ENCODE results near the gene GLDC. TPM values are rescaled to one million over a fixed set of nuclear protein-coding genes. Genes with fewer than 3 reads are reported as not detected.
"Not testable (repeated sequence)": the region's sequence is repeated elsewhere in the genome, so short reads cannot be mapped to it uniquely, and the experiment has no call there.

The GLDC gene
- 1 to 10 TPM; 4.2 to 4.3 TPM for total RNA-seq

DNA sequence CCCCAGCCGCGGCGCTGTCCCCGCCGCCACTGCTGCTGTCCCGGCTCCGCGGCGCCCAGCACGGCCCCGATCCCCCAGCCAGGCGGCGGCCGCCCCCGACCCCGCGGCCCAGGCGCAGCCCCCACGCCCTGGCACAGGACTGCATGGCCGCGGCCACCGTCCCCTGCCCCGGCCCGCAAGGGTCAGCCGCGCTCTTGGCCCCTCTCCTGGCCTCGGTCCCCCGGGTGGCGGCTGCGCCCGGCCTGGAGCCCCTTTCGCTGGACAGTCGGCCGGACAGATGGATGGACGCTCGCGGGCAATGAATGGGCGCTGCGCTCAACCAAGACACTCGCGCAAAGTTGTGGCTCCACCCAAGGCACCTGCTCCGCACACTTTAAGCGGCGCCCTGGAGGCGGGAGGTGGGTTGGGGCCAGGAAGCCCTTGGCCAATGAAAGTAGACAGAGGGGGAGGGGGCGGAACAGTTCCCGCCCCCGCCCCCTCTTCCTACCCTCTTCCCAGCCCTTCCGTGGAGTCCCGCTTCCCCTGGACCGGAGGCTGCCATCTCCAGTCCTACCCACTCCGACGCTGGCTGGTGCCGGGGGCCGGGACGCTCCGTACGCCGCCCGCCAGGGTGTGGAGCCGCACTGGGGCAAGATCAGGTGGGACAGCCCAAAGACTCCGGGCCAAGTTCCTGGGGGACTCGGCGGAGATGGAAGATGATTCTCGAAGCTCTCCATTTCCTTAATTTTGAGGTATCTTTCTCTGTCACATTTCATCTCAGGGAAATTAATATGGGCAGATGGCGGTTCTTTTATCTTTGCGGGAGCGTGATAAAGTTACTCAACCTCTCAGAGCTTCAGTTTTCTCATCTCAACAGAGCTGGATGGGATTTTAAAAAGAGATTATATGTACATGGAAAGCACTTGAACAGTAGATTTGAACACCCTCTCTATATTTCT is at the start of gene GLDC:
Gene GLDC (minus strand): TSS at position 375 of the 938 bp plus-strand sequence. CDS start 230 bp downstream, at position 145.
- H3K4me1 Mint-ChIP-seq, result peaks cover 24% of the 10 kb centered on the region
- peak within 1 kb of the TSS; percentile 71 for H3K4me3 Mint-ChIP-seq
- CTCF ChIA-PET, result interaction anchor here (1.0 to 1.3 kb wide), 4 partner anchors 22 to 78 kb away, joined by 3 to 4 read pairs (median 4); no protein-coding TSS in a partner anchor
- no peak within 1 kb of the TSS for H3K27ac Mint-ChIP-seq
- no peaks in the 10 kb centered on the region for H3K36me3 Mint-ChIP-seq (ENCODE audit: low read depth)
- POLR2A ChIA-PET, result interaction anchor here (0.8 to 1.3 kb wide), 3 partner anchors 35 to 111 kb away, joined by 3 to 8 read pairs (median 5); partner anchors contain the start of gene KDM4C
- peaks cover 59% of the 10 kb centered on the region for H3K27me3 Mint-ChIP-seq
- peak; percentile 63 for DNase-seq
- H3K9me3 Mint-ChIP-seq, result no peaks in the 10 kb centered on the region

DNA sequence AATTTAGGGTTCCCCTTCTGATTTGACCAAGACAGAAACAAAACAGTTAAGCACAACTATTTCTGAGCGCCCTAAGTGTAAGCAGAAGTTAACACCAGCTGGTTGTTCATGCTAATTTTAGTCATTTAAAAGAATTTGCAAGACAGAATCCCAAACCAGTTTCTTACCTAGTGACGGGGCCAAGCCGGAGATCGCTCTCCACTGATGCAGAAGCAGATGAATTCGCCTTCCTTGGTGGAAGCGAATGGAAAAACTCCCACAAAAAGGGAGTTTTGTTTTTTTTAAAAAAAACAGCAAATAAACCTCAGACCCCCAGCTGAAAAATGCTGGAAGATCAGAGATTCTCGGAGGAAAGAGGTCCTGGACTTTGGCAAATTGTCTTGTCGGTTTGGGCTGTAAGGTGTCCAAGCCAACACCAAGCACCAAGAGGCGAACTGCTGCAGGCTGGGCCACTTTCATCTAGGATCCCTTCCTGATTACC is 47.4 kb upstream of the GLDC start:
- H3K27me3 Mint-ChIP-seq, result no peaks in the 10 kb centered on the region
- CTCF ChIA-PET, result no interaction called here
- no peaks in the 10 kb centered on the region for H3K9me3 Mint-ChIP-seq
- no peak for DNase-seq
- POLR2A ChIA-PET, result interaction anchor here (0.8 to 1.5 kb wide), 2 partner anchors 11 to 22 kb away, joined by 3 to 5 read pairs; no protein-coding TSS in a partner anchor
- H3K27ac Mint-ChIP-seq, result no peak overlapping the region
- H3K4me3 Mint-ChIP-seq, result no peak overlapping the region
- peaks cover 7% of the 10 kb centered on the region for H3K4me1 Mint-ChIP-seq
- no peaks in the 10 kb centered on the region for H3K36me3 Mint-ChIP-seq (ENCODE audit: low read depth)

DNA sequence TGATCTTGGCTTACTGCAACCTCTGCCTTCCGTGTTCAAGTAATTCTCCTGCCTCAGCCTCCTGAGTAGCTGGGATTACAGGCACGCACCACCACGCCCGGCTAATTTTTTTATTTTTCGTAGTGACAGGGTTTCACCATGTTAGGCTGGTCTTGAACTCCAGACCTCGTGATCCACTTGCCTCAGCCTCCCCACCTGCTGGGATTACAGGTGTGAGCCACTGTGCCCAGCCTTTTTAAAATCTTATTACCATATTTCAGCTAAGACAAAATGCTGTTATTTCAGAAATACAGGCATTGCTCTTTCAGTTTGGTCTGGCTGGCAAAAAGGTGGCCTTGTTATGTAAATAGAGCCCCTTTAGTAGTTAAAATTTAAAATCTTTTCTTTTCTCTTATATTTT is 46.9 kb upstream of the GLDC start:
- peaks cover 7% of the 10 kb centered on the region for H3K4me1 Mint-ChIP-seq
- no peak for DNase-seq

GRCh38 chr9:6690675-6691070 is 45.1 kb upstream of the GLDC start:
- ChIA-PET POLR2A (interaction anchor here (1.4 kb wide), 1 partner anchor 9 kb away, joined by 4 read pairs; no protein-coding TSS in a partner anchor), CTCF (interaction anchor here (0.6 to 1.5 kb wide), 2 partner anchors 9 to 286 kb away, joined by 3 read pairs; no protein-coding TSS in a partner anchor)
- not testable (repeated sequence) for H3K27me3 Mint-ChIP-seq; H3K9me3 Mint-ChIP-seq; H3K4me3 Mint-ChIP-seq; H3K4me1 Mint-ChIP-seq; H3K27ac Mint-ChIP-seq; DNase-seq; H3K36me3 Mint-ChIP-seq (ENCODE audit: low read depth)

More for the DNA sequence above, 46.9 kb upstream of the GLDC start:
- Mint-ChIP-seq H3K9me3 (no peaks in the 10 kb centered on the region), H3K27ac (no peak overlapping the region), H3K36me3 (ENCODE audit: low read depth) (no peaks in the 10 kb centered on the region), H3K27me3 (no peaks in the 10 kb centered on the region), H3K4me3 (no peak overlapping the region)
- ChIA-PET POLR2A (interaction anchor here (0.8 to 1.5 kb wide), 2 partner anchors 11 to 22 kb away, joined by 3 to 5 read pairs; no protein-coding TSS in a partner anchor), CTCF (no interaction called here)

- POLR2A ChIA-PET, result interaction anchor here (1.4 kb wide), 1 partner anchor 8 kb away, joined by 4 read pairs; no protein-coding TSS in a partner anchor
- Mint-ChIP-seq H3K27me3 (no peaks in the 10 kb centered on the region), H3K27ac (no peak overlapping the region), H3K9me3 (no peaks in the 10 kb centered on the region), H3K36me3 (ENCODE audit: low read depth) (no peaks in the 10 kb centered on the region), H3K4me1 (peaks cover 8% of the 10 kb centered on the region), H3K4me3 (no peak overlapping the region)
- DNase-seq, result no peak
- CTCF ChIA-PET, result interaction anchor here (0.6 to 1.5 kb wide), 3 partner anchors 8 to 286 kb away, joined by 3 read pairs; no protein-coding TSS in a partner anchor
Observed at GRCh38 chr9:6689893-6690674, 44.6 kb upstream of the GLDC start.

DNA sequence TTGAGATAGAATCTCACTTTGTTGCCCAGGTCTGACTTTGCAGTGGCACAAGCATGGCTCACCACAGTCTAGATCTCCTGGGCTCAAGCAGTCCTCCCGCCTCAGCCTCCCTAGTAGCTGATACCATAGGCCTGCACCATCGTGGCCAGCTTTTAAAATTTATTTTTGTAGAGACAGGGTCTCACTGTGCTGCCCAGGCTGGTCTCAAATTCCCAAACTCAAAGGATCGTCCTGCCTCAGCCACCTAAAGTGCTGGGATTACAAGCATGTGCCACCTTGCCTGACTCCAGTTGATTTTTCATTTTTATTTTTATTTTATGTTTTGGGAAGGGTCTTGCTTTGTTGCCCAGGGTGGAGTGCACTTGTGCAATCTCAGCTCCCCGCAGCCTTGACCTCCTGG is 41.7 kb upstream of the GLDC start:
- no peak for DNase-seq
- Mint-ChIP-seq H3K4me3 (no peak overlapping the region), H3K27me3 (no peaks in the 10 kb centered on the region), H3K36me3 (ENCODE audit: low read depth) (peaks cover 10% of the 10 kb centered on the region), H3K27ac (no peak overlapping the region), H3K9me3 (no peaks in the 10 kb centered on the region), H3K4me1 (peaks cover 23% of the 10 kb centered on the region)
- POLR2A ChIA-PET, result interaction anchor here (2.0 to 2.5 kb wide), 2 partner anchors 17 to 29 kb away, joined by 8 read pairs; no protein-coding TSS in a partner anchor
- CTCF ChIA-PET, result interaction anchor here (1.6 to 1.8 kb wide), 2 partner anchors 16 to 52 kb away, joined by 3 to 5 read pairs; no protein-coding TSS in a partner anchor

DNA sequence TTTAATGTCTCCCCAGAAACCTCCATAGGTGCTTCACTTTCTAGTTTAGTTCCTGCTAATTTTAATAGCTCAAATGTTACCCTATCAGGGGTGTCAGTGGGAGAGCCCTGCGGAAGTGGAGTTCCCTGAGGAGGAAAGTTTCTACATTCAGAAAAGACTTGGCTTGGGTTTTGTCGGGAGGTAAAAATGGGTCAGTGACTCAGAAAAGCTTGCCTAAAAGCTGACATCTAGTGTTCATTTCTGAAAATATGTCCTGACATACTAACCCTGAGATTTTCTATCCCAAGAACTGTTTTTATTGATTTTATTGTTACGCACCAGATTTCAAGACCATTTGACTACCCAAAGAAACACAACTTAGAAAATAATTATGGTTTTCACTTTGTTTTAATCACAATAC is 40.9 kb upstream of the GLDC start:
- no peaks in the 10 kb centered on the region for H3K9me3 Mint-ChIP-seq
- DNase-seq, result no peak
- H3K4me3 Mint-ChIP-seq, result no peak overlapping the region
- H3K27ac Mint-ChIP-seq, result no peak overlapping the region
- H3K4me1 Mint-ChIP-seq, result peaks cover 23% of the 10 kb centered on the region
- no peaks in the 10 kb centered on the region for H3K27me3 Mint-ChIP-seq
- peaks cover 10% of the 10 kb centered on the region for H3K36me3 Mint-ChIP-seq (ENCODE audit: low read depth)
- POLR2A ChIA-PET, result interaction anchor here (2.0 to 2.5 kb wide), 3 partner anchors 17 to 72 kb away, joined by 7 to 8 read pairs (median 8); partner anchors contain the start of gene KDM4C
- CTCF ChIA-PET, result interaction anchor here (1.6 to 1.8 kb wide), 2 partner anchors 17 to 53 kb away, joined by 3 to 5 read pairs; no protein-coding TSS in a partner anchor

GRCh38 chr9:6681957-6682501 is 36.5 kb upstream of the GLDC start:
- no peak for DNase-seq

DNA sequence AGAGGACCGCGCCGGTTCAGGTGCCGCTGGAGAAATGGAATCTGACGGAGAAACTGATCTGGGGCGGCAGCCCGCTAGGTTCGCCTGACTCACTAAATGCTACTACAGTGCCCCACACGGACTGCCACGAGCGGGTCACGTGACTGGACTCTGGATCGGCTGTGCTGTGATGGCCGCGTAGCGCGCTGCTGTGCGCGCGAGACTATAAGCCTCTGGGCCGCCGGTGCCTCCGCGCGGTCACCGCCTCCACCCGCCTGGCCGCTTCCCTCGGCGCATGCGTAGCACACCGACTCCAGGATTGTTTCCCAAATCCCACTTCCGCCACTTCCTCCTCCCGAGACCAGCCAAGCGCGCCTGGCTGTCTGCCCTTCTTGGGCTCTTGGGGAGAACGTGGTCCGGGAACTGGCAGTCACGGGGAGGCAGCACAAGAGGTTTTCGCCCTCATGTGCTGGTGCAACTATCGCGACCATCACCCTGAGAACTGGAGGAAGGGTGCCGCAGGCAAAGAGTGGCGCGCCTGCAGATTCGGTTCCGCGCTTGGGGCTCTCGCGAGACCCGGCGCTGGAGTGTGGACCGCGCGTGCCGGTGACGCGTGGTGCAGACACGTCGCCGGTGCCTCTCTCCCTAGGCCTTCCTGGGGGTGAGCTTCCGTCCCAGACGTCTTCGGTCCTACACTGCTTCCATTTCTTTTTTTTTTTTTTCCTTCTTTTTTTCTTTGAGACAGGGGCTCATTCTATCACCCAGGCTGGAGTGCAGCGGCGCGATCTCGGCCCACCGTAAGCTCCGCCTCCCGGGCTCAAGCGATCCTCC is 35.8 kb upstream of the GLDC start:
- DNase-seq, result peak; percentile 95
- CTCF ChIA-PET, result interaction anchor here (0.7 to 1.8 kb wide), 11 partner anchors 9 to 110 kb away, joined by 3 to 13 read pairs (median 3); no protein-coding TSS in a partner anchor
- Mint-ChIP-seq H3K27me3 (no peaks in the 10 kb centered on the region), H3K9me3 (no peaks in the 10 kb centered on the region), H3K4me3 (peak overlapping the region; percentile 94), H3K4me1 (peaks cover 22% of the 10 kb centered on the region), H3K36me3 (ENCODE audit: low read depth) (peaks cover 10% of the 10 kb centered on the region), H3K27ac (peak overlapping the region; percentile 99)
- POLR2A ChIA-PET, result interaction anchor here (0.6 to 4.1 kb wide), 21 partner anchors 8 to 673 kb away, joined by 3 to 124 read pairs (median 4); partner anchors contain the start of genes GLDC, KDM4C and UHRF2

More at GRCh38 chr9:6681957-6682501, 36.5 kb upstream of the GLDC start:
- POLR2A ChIA-PET, result interaction anchor here (0.6 to 4.1 kb wide), 18 partner anchors 9 to 674 kb away, joined by 3 to 124 read pairs (median 4); partner anchors contain the start of genes GLDC, KDM4C and UHRF2
- Mint-ChIP-seq H3K36me3 (ENCODE audit: low read depth) (peaks cover 10% of the 10 kb centered on the region), H3K27ac (peak overlapping the region; percentile 99), H3K4me3 (peak overlapping the region; percentile 94), H3K27me3 (no peaks in the 10 kb centered on the region), H3K4me1 (peaks cover 22% of the 10 kb centered on the region), H3K9me3 (no peaks in the 10 kb centered on the region)
- CTCF ChIA-PET, result interaction anchor here (0.7 to 1.8 kb wide), 10 partner anchors 9 to 110 kb away, joined by 3 to 13 read pairs (median 4); no protein-coding TSS in a partner anchor

GRCh38 chr9:6680797-6681146 is 35.2 kb upstream of the GLDC start:
- H3K9me3 Mint-ChIP-seq, result no peaks in the 10 kb centered on the region
- DNase-seq, result peak; percentile 71
- peak overlapping the region; percentile 94 for H3K4me3 Mint-ChIP-seq
- peaks cover 21% of the 10 kb centered on the region for H3K4me1 Mint-ChIP-seq
- ChIA-PET CTCF (interaction anchor here (1.3 to 1.6 kb wide), 2 partner anchors 79 to 92 kb away, joined by 3 to 6 read pairs; no protein-coding TSS in a partner anchor), POLR2A (interaction anchor here (0.6 to 4.1 kb wide), 12 partner anchors 8 to 268 kb away, joined by 3 to 124 read pairs (median 10); partner anchors contain the start of genes GLDC, KDM4C and UHRF2)
- H3K36me3 Mint-ChIP-seq (ENCODE audit: low read depth), result peaks cover 10% of the 10 kb centered on the region
- peak overlapping the region; percentile 99 for H3K27ac Mint-ChIP-seq
- H3K27me3 Mint-ChIP-seq, result no peaks in the 10 kb centered on the region

- H3K9me3 Mint-ChIP-seq, result no peaks in the 10 kb centered on the region
- CTCF ChIA-PET, result interaction anchor here (0.6 to 1.1 kb wide), 2 partner anchors 10 to 147 kb away, joined by 4 to 5 read pairs; no protein-coding TSS in a partner anchor
- POLR2A ChIA-PET, result interaction anchor here (2.3 kb wide), 1 partner anchor 79 kb away, joined by 9 read pairs; the partner anchor contains the start of gene KDM4C
Observed at GRCh38 chr9:6677803-6678202, 32.3 kb upstream of the GLDC start.

More at GRCh38 chr9:6677803-6678202, 32.3 kb upstream of the GLDC start:
- Mint-ChIP-seq H3K4me1 (peaks cover 9% of the 10 kb centered on the region), H3K4me3 (no peak overlapping the region), H3K36me3 (ENCODE audit: low read depth) (no peaks in the 10 kb centered on the region), H3K27me3 (no peaks in the 10 kb centered on the region), H3K27ac (no peak overlapping the region)
- DNase-seq, result no peak
